ENCODE results near the gene C19orf25.
A peak's percentile ranks its signal among the peaks of the same experiment; 100 is the strongest.
"Not testable (repeated sequence)": the region's sequence is repeated elsewhere in the genome, so short reads cannot be mapped to it uniquely, and the experiment has no call there.

C19orf25 gene

DNA sequence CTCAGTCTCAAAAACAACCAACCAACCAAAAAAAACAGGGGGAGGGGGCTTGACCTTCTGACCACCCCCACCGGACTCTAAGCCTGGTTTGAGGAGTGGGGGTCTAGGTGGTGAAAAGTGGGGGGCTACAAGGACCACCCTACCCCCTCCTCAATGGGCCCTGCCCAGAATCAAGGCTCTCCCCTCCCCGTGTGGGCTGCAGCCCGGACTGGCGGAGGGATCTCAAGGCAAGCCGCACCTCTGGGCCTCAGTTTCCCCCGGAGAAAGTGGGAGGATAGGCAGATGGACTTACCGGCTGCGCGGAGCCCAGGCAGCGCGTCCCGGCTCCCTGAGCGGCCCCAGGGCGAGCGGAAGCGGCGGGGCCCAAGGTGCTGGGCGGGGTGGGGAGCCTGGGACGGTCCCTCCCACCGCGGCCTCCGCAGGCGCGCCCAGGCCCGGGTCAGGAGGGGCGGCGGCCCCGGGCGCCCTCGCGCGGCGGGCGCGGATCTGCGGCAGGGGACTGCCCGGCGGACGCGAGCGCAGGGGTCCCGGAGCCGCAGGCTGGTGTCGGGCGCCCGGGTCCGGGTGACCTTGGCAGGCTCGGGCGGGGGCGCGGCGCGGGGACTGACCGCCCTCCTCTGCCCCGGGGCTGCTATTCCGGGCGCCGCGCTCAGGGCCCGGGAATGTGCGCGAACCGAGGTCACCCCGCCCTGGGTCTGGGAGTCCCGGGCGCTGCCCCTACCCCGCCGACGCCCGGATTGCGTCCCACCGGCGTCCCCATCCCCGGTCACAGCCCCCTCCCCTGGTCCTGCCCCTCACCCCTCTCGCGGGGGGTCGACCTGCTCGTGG lies 33.9 kb upstream of the C19orf25 start, which contains the start of gene ADAMTSL5:
TSS of gene ADAMTSL5 (minus strand) at position 349 of the 828 bp plus-strand sequence. CDS start 2,076 bp downstream, outside the sequence.
- DNase-seq (ENCODE audit: low read depth): no peak

DNA sequence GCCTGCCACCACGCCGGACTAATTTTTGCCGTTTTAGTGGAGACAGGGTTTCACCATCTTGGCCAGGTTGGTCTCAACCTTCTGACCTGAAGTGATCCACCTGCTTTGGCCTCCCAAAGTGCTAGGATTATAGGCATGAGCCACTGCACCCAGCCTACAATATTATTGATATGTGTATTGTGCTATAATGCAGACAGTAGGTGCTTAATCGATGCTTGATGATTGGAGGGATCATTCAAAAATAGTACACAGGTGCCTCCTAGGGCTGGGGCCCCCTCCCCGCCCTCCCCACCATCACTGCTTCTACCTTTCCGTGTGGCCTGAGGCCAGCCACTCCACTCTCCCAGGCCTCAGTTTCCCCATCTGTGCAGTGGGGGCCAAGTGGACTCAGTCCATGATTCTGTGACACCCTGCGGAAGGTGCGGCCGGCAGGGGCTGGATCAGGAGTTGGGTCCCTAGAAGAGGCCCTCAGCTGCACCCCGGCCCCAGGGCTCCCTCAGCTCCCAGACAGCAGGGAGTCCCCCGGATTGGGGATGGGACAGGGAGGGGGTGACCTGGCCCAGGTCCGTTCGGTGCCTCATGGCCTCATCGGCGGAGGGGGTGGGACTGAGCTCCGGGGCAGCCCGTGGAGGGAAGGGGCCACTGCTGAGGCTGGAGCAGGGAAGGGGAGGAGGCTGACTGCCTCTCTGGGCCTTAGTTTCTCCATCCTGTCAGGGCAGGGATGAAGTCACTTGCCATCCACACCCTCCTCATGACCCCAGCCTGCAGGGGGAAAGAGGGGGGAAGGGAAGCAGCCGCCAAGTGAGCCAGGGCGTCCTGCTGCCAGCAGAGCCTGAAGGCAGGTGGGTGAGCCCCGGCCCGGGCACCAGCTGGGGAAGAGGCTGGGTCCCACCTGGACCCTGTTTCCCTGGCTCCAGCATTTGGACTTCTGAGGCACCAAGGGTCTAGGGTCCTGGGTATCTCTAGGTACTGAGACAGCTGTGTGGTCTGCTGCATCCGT lies 32.6 kb upstream of the C19orf25 start:
- no peak for DNase-seq (ENCODE audit: low read depth)

DNA sequence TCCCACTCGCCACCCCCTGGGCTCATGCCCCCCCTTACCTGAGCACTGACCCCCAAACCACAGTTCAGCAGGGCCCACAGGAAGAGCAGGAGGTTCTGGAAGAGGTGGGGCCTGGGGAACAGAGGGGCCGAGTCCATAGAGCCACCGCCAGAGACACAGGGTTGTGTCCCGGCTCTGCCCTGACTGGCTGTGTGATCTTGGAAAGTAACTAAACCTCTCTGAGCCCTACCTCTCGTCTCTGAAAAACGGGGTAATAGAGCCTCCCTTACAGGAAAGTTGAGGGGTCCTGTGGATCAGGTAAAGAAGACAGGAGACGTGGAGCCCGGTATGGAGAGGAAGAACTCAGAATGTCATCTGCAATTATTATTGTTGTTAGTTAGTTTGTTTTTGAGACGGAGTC lies 31.8 kb upstream of the C19orf25 start:
- DNase-seq (ENCODE audit: low read depth): no peak

DNA sequence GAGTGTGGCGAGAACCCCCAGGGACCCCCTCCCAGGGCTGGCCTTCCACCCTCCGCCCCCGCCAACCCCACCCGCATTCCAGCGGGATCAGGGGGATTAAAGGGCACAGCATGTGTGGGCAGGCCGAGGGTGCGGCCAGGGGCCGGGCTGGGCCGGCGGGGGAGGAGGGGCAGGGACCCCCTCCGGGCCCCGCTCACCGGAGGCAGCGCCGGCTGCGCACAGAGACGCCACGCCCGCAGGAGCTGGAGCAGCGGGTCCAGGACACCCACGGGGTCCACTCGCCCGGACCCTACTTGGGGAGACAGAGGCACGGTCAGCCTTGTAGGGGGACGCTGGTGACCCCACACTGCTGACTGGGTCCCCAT lies 31.4 kb upstream of the C19orf25 start:
- no peak for DNase-seq (ENCODE audit: low read depth)

DNA sequence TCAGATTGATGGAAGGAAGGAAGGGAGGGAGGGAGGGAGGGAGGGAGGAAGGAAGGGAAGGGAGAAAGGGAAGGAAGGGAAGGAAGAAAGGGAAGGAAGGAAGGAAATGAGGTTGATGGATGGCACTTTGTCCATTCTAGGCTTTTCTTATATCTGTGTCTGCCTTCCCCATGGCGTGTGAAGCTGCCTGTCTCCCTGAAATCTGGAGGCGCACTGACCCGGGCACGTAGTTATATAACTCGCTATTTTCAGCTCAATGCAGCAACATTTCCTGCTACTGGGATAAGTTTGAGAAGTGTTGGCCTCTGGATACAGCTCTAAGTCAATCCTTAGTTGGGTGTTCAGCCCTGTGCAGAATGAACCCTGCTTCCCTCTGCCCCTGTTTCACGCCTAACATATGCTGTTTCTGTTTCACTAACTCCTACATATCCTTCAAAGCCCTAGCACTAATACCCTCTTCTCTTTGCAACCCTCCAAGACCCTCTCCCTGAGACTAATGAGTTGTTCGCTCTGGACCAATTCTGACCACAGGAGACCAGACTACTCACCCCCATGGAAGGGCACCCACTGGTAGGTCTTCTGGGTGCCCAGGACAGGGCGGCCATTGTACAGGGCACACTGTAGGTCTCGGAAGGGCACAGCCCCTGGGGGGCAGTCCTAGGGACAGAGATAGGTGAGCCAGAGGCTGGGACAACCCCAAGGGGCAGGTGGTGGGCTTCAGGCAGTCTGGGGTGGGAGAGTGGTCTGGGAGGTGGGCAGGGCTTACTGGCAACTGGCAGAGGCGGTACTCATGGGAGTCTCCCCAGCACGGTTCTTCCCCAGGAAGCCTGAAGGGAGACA lies 30.8 kb upstream of the C19orf25 start:
- no peak for DNase-seq (ENCODE audit: low read depth)

DNA sequence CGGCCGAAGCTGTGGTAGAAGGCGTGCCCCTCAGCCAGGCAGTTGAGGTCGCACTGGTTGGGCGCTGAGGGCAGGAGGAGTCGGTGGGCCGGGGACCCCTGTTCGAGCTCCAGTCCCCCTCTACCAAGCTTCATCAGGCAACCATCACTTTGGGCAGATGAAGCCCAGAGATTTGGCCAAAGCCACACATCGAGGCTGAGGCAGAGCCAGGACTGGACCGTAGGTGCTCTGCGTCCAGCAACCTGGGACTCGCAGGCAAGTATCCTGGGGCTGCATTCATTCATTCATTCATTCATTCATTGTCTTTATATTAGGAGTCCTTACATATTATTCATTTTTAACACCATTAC lies 29.5 kb upstream of the C19orf25 start:
- DNase-seq (ENCODE audit: low read depth): no peak

DNA sequence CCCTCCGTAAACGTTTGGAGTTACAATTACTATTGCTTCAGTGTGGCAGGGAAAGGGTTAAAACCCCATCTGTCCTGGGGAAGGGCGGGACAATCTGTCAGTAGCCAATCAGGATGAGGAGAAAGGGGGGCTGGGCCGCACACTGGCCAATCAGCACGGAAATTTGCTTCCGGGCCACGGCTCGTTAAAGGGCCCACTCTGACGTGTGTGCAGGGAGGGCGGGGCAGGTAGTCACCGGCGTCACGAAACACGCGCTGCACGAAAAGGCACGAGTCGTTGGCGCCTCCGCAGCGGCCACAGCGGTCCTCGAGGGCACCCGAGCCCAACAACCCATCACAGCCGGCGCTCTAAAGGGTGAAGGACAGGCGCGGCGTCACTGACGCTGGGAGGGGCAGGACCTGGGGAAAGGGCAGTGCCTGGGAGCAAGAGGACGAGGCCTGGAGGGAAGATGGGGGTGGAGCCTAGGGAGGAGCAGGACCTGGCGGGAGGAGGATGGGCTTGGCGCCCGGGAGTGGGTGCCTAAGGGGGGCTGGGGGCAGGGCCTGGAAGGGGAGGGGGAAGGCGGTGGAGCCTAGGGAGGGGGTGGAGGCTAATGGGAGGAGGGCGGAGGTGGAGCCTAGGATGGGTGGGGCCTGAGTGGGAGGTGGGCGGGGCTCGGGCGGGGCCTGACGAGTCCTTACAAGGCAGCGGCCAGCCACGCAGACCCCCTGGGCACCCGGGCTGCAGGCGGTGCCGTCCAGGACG lies 28.9 kb upstream of the C19orf25 start:
- peak; percentile 76 for DNase-seq (ENCODE audit: low read depth)

DNA sequence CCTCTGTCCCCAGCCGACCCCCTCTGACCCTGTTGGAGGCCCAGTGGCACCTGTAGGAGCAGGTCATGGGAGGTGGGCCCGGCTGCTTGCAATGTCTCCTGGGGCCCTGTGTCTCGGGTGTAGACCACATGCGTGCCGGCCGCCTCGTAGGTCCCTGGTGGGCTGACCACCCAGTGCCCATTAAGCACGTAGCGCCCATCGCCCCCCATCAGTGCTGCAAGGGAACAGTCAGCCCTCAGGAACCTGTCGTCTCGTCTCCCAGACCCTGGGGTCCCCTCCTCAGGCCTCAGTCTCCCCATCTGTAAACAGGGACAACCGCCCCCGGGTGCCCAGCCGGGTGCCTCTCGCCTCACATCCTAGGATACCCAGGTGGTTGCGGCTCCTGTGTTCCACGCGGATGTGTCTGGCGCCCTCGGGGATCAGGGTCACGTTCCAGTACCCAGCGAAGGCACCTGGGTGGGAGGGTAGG lies 28.2 kb upstream of the C19orf25 start:
- no peak for DNase-seq (ENCODE audit: low read depth)

DNA sequence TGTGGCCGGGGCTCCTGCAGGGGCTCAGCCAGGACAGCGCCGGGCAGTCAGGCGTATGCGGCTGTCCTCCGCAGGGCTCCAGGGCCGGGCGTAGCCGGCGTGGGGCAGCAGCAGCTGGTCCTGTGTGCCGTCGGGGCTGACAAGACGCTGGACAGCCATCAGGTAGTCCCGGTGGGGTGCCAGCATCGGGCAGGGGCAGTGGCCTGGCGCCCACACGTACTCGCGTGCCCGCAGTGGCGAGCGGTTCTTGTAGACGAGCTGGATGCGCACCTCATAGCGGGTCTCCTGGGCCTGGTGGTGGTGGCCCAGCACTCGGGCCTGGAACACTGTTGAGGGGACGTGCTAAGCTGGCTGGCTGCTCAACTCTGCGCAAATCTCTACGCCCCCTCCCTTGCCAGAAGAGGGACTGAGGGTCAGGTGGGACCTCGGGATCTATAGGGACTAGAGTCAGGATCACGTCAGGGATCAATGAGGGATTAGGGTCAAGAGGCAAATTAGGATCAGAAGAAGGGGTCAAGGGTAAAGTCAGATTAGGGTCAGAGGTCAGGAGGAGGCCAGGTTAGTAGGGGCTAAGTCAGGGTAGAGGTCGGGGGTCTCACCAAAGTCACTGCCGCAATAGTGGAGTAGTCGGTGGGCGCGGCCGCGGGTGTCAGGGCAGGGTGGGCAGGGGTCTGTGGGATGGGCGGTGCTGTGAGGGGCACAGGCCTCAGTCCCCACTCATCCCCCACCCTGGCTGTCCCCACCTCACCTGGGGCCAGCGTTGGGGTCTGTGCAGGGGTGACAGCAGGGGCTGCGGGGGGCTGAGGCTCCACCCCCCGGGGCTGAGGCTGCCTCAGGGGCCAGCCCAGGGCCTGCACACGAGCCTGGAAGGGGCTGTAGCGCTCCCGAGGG lies 27.2 kb upstream of the C19orf25 start:
- no peak for DNase-seq (ENCODE audit: low read depth)

DNA sequence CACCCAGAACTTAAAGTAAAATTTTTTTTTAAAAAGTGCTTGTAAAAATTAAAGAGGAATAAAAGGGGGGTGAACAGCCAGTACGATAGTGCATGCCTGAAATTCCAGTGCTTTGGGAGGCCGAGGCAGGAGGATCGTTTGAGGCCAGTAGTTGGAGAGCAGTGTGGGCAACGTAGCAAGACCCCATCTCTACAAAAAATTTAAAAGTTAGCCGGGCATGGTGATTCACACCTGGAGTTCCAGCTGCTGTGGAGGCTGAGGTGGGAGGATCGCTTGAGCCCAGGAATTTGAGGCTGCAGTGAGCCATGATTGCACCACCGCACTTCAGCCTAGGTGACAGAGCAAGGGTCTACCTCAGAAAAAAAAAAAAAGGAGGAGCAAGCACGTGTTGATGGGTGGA lies 26.0 kb upstream of the C19orf25 start:
- DNase-seq (ENCODE audit: low read depth): no peak

DNA sequence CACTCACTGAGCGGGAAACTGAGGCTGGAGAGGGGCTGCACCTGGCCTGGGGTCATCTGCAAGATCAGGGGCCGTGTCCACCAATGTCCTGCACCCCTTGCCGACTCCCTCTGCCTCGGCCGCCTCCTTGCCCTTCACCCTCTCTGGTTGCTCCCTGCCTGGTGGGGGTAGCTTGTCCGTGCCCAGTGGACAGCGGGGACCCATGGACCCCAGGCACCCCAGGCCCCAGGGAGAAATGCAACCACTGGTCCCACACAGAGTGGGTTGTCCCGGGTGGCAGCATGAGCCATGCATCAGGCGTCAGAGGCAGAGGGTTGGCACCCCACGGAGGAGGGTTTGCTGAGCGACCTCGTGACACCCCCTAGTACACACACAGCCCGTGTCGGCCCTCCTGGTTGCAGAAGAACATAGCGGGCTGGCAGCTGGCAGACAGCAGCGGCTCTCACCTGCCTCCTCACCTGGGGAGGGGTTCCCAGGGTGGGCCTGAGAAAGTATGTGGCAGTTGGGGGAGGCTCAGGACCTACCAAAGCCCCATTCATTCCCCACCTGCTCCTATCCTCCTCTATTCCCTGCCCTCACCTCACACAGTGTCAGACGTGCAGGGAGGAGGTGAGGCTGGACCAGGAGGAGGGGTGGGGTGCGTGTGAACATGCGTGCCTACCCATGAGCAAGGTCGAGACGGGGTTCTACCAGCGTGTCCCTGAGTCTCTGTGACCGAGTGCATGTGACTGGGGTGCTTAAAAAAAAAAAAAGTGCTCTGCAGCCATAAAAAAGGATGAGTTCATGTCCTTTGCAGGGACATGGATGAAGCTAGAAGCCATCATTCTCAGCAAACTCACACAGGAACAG lies 25.1 kb upstream of the C19orf25 start:
- DNase-seq (ENCODE audit: low read depth): no peak

DNA sequence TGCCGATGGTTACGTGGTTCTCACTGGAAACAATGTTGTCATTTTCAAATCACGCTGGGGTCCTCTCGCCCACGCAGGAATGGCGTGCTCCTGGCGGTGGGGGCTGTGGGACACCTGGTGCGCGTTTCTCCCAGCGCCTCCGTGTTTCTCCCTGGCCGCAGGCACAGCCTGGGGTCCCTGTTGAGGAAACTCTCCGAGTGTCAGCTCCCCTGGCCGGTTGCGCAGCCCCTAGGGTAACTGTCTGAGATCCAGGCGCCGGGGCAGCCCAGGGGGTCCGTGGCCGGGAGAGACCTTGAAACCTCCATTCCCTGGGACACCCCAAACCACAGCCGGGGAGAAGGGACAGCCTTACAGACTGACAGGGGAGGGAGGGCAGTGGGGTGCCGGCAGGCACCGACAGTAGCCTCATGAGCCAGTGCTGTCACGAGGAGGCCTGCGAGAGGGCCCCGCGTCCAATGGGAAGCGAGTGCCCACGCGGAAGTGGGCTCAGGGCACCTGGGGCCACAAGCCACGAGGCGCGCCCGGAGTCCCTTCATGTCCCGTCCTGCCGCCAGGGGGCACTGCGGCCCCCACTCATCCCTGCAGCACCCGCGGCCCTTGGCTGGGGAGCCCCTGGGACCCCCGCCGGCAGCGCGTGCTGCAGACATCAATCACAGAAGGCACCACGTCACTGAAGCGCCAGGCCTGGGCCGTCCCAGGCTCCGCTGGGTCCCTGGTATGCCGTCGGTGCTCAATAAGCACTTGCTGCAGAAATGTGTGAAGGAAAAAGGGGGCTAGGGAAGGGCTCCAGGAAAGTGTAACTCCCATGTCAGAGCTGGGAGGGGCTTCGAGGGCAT lies 24.3 kb upstream of the C19orf25 start:
- DNase-seq (ENCODE audit: low read depth): peak; percentile 31

DNA sequence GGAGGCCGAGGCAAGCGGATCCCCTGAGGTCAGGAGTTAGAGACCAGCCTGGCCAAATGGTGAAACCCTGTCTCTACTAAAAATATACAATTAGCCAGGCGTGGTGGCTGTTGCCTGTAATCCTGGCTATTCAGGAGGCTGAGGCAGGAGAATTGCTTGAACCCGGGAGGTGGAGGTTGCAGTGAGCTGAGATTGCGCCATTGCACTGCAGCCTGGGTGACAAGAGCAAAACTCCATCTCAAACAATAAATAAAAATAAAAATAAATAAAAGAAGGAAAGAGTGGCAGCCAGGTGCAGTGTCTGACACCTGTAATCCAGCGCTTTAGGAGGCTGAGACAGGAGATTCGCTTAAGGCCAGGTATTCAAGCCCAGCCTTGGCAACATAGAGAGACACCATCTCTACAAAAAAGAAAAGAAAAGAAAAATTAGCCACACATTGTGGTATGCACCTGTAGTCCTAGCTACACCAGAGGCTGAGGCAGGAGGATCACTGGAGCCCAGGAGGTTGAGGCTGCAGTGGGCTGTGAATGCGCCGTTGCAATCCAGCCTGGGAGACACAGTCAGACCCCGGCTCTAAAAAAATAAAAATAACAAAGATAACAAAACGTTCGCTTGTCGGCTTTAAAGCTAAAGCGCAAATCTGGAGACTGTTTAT lies 23.5 kb upstream of the C19orf25 start:
- no peak for DNase-seq (ENCODE audit: low read depth)

DNA sequence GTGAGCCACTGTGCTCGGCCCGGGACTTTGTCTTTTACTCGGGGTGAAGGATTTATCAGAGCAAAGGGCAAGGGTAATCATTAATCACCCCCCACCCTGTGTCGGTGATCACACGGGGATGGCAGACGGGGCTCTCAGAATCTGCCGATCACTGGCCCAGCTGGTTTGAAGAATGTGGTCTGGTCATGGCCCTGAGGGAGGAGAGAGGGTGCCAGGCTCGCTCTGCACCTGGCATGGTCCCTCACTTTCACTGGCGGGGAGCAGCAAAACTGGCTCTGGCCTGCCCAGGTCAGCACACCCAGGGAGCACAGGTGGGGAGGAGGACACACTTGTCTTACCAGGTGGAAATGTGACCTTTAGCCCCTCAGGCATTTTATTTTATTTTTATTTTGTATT lies 22.2 kb upstream of the C19orf25 start:
- no peak for DNase-seq (ENCODE audit: low read depth)

DNA sequence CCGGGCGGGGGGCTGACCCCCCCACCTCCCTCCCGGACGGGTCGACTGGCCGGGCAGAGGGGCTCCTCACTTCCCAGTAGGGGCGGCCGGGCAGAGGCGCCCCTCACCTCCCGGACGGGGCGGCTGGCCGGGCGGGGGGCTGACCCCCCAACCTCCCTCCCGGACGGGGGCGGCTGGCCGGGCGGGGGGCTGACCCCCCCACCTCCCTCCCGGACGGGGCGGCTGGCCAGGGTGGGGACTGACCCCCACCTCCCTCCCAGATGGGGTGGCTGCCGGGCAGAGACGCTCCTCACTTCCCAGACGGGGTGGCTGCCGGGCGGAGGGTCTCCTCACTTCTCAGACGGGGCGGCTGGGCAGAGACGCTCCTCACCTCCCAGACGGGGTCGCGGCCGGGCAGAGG lies 20.2 kb upstream of the C19orf25 start:
- not testable (repeated sequence) for DNase-seq (ENCODE audit: low read depth)

DNA sequence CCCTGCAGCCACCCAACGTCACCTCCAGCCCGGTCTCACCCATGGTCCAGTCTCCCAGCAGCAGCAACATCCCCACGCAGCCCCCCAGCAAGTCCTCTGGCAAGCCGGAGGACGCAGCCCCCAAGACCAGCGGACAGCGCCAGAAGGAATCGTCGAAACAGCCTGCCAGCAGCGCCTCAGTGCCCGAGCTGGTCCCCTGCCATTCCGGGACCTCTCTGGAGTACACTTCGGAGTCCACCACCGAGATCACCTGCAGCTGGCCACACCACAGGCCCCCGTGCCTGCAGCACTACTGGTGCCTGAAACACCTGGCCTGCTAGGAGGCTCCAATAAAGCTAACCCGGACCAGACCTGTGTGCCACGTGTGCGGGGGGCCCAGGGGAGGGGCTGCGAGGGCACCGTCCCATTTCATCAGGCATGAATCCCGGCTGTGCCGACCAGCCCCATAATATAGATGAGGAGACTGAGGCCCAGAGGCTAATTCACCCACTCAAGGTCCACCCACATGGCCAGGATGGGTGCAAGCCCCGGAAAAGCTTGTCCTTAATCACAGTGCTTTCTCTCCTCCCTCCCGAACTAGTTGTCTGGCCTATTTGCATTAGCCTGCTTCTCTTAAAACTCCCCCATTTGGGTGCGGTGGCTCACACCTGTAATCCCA lies 18.7 kb upstream of the C19orf25 start:
- no peak for DNase-seq (ENCODE audit: low read depth)

Data from stimulated activated CD8-positive, alpha-beta memory T cell treated with anti-CD3 and anti-CD28 coated beads, Interleukin-15, amount 100 ng/mL, for 1 hour (primary cell).